C4-2B (cell line): ENCODE data around the gene TOX2.

Experiments
- CTCF ChIP-seq: fragments of 450-650 bp; conservative IDR thresholded peaks from 2 replicates; pipeline ENCODE4 v1.5.1; 2017; ENCODE audit warnings: mild to moderate bottlenecking
- ZFX ChIP-seq: fragments of 450-650 bp; IDR thresholded peaks from 2 replicates; pipeline ENCODE4 v1.6.1; 2017

- no peak for TF ChIP-seq CTCF
- TF ChIP-seq ZFX, result no peak
Measured at GRCh38 chr20:44087857-44088120, 173.1 kb downstream of the TOX2 start.
